GM12865 (cell line): ENCODE results near the gene ELMO3.
A peak's percentile ranks its signal among the peaks of the same experiment; 100 is the strongest.

Experiments
- DNase-seq: peaks from one replicate; pipeline ENCODE4 v3.0.0; 2010; ENCODE audit warnings: low read depth
- H3K4me3 ChIP-seq: 2 replicates; pipeline ENCODE4 v1.5.1; 2011; ENCODE audit warnings: mild to moderate bottlenecking, low read depth, low read length, control low read depth
- CTCF ChIP-seq: IDR thresholded peaks from 2 replicates; pipeline ENCODE4 v1.5.1; 2011; ENCODE audit warnings: low read length, control low read depth, low read depth, inconsistent platforms; ENCODE audit not compliant: insufficient read depth; ENCODE audit errors: missing control alignments

ELMO3 gene

GRCh38 chr16:67170168-67170948, 28.6 kb upstream of the ELMO3 start, which contains the start of gene NOL3:
NOL3 (plus strand) TSS chr16:67170538.
- peak; percentile 77 for DNase-seq
- no peak for TF ChIP-seq CTCF
- H3K4me3 ChIP-seq: peak within 1 kb of the TSS; percentile 67

DNA sequence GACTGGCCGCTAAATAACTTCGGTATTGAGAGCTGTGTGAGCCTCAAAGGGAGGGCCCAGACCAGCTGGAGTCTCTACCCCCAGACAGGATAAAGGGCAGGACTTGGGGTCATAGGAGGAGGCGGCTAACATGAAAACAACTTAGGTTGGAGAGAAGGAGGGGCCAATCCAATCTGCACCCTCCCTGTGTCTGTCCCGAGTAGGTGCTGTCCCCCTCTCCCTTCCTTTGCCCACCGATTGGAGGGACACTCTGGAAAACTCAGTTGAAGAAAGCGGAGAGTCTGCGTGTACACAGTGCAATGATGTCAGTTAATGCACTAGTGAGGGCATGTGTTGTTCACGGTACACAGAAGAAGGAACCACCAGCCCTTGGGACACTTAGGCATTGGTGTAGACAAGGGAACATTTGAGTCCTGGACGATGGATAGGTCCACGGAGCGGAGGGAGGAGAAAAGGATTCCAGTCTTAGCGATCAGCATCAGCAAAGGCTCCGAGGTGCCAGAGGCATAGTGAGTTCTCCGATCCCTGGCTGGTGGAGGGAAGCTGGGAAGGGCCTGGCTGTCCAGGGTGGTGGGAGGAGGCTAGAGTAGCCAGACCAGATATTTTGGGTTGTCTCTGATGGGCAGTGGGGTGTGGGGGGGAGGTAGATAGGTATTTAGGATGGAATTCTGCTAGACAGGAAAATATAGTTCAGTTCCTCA, 27.8 kb upstream of the ELMO3 start:
- no peak for TF ChIP-seq CTCF
- no peak for DNase-seq
- H3K4me3 ChIP-seq: peak overlapping the region; percentile 67

DNA sequence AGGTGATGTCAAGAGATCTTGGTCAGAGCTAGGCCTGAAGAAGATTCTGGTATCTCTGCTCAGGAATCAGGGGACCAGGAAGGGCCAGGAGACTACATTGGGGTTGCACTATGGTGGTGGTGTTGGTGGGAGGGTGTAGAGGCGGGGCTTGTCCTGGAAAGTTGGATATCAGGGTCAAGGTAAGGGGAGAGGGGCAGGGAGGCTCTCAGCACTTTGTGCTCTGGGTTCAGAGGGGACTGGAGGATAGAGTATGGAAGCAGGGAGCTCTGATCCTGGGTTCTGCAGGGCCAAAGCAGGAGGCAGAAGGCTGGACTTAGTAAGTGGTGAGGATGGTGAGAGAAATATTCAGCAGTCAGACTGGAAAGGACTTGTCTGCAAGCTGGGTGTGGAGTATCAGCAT, 25.6 kb upstream of the ELMO3 start:
- no peak for TF ChIP-seq CTCF
- H3K4me3 ChIP-seq: peak overlapping the region; percentile 53
- DNase-seq: no peak

- H3K4me3 ChIP-seq: peak overlapping the region; percentile 53
- peak; percentile 73 for DNase-seq
- TF ChIP-seq CTCF: peak; percentile 18
Observed at GRCh38 chr16:67173808-67174705, 24.9 kb upstream of the ELMO3 start.

DNA sequence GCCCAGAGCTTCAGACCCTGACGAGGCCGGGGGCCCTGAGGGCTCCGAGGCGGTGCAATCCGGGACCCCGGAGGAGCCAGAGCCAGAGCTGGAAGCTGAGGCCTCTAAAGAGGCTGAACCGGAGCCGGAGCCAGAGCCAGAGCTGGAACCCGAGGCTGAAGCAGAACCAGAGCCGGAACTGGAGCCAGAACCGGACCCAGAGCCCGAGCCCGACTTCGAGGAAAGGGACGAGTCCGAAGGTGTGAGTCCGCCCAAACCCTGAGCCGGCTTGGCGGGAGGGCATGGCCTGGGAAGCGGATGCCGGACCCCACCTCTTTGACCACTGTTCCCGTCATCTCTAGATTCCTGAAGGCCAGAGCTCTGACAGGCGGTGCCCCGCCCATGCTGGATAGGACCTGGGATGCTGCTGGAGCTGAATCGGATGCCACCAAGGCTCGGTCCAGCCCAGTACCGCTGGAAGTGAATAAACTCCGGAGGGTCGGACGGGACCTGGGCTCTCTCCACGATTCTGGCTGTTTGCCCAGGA, 24.2 kb upstream of the ELMO3 start:
- no peak for DNase-seq

More for the DNA sequence above, 24.2 kb upstream of the ELMO3 start:
- 0 out of 2 replicates have a peak overlapping the region, but pooled peaks have one; percentile 53 for H3K4me3 ChIP-seq
- no peak for TF ChIP-seq CTCF
